ENCODE measurements around the gene ASNS.
"Not testable (repeated sequence)": the region's sequence is repeated elsewhere in the genome, so short reads cannot be mapped to it uniquely, and the experiment has no call there.

ASNS gene, protein sequence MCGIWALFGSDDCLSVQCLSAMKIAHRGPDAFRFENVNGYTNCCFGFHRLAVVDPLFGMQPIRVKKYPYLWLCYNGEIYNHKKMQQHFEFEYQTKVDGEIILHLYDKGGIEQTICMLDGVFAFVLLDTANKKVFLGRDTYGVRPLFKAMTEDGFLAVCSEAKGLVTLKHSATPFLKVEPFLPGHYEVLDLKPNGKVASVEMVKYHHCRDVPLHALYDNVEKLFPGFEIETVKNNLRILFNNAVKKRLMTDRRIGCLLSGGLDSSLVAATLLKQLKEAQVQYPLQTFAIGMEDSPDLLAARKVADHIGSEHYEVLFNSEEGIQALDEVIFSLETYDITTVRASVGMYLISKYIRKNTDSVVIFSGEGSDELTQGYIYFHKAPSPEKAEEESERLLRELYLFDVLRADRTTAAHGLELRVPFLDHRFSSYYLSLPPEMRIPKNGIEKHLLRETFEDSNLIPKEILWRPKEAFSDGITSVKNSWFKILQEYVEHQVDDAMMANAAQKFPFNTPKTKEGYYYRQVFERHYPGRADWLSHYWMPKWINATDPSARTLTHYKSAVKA

DNA sequence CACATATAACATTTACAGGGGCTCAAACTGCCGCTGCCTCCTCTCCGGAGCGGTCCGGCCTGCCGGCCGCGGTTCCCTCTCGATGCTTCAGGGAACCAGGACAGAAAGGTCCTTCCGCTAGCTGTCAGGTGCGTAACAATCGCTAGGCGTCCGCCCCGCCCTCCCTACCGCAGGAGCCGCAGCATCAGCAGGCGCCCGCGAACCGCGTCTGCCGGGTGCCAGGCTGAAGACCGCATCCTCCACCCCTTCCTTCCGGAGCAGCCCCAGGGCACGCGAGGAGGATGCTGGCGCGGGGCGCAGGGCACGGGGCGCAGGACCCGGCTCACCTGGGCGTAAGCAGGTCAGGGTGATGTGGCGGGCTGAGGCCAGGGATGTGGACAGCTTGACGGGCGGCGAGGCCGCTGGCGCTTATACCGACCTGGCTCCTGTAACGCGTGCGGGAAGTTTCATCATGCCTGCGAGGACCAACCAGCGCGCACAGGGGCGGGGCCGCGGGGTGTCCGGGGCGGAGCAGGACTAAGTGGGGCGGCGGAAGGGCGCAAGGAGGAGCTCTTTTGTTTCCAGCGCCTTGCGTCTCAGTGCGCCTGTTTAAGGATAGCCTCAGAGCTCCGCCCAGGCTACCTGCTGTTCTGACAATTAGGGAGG lies at the start of gene ASNS:
Gene ASNS, minus strand, starts transcription at position 384 of the 645 bp plus-strand sequence. CDS start 3,252 bp downstream, outside the sequence.
- peak; percentile 91 for DNase-seq (ENCODE audit: low spot score)

DNA sequence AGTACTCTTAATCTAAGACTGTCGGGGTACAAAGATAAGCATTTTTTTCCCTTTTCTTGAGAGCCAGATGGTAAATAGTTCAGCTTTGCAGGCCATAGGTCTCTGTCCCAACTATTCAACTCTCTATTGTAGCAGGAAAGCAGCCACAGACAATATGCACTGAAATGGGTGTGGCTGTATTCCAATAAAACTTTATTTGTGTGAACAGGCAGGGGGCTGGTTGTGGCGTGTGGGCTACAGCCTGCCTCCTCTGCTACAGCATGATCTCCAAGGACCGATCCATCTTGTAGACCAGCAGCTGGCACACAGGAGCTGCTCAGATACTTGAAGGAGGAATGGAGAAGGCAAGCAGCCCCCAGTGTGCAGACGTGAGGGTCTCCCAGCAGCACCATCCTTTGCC lies 49.0 kb upstream of the ASNS start:
- not testable (repeated sequence) for DNase-seq (ENCODE audit: low spot score)

GRCh38 chr7:97915267-97915666 lies 43.1 kb upstream of the ASNS start:
- not testable (repeated sequence) for DNase-seq (ENCODE audit: low spot score)

DNA sequence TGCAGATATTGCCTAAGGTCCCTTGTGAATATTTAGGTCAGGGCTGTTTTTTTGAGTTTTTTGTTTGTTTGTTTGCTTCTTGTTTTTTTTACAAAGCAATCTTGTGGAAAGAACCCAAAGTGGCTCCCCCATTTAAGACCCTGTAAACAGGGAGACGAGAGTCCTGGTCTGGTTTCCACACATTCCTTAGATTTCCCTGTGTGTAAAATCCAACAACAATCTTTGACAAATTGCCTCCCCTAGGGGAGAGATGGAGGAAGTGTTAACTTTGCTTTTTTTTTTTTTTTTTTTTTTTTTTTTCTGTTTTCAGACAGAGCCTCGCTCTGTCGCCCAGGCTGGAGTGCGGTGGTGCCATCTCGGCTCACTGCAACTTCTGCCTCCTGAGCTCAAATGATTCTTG lies 40.1 kb upstream of the ASNS start:
- DNase-seq (ENCODE audit: low spot score): not testable (repeated sequence)

DNA sequence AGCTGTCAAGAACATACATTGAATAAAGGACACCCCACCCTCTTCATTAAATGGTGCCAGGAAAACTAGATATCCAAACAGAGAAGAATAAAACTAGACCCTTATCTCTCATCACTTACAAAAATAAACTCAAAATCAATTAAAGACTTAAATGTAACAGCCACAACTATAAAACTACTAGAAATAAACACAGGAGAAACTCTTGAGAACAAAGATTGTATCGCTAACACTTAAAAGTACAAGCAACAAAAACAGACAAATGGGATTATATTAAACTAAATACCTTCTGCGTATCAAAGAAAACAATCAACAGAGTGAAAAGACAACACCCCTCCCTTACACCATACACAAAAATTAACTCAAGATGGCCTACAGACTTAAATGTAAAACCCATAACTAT lies 24.7 kb upstream of the ASNS start:
- DNase-seq (ENCODE audit: low spot score): not testable (repeated sequence)

- DNase-seq (ENCODE audit: low spot score): not testable (repeated sequence)
These were observed 19.5 kb upstream of the ASNS start for GRCh38 chr7:97891721-97892120.

DNA sequence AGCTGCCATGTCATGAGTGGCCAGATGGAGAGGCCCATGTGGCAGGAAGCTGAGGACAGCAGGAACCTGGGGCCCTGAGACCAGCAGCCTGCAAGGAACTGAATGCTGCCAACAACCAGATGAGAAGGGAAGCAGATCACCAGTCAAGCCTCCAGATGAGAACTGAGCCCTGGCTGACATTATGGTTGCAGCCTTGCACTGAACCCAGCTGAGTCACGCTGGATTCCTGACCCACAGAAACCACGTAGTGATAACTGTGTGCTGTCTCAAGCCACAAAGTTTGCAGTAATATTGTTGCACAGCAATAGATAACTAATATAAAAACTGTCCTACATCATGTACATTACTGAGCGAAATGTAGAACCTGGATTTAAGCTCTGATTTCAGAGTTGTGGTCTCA lies 7.3 kb upstream of the ASNS start:
- DNase-seq (ENCODE audit: low spot score): not testable (repeated sequence)

- DNase-seq (ENCODE audit: low spot score): not testable (repeated sequence)
These were observed 2.7 kb upstream of the ASNS start for GRCh38 chr7:97874894-97875293.

GRCh38 chr7:97873606-97874005 lies 1.4 kb upstream of the ASNS start:
- DNase-seq (ENCODE audit: low spot score): no peak

GRCh38 chr7:97871659-97872024 lies 566 bp downstream of the ASNS start:
- DNase-seq (ENCODE audit: low spot score): peak; percentile 9

- DNase-seq (ENCODE audit: low spot score): no peak
These were observed 3.4 kb downstream of the ASNS start for GRCh38 chr7:97868788-97869187.

GRCh38 chr7:97868314-97868713 lies 3.9 kb downstream of the ASNS start:
- no peak for DNase-seq (ENCODE audit: low spot score)

- no peak for DNase-seq (ENCODE audit: low spot score)
These were observed 7.1 kb downstream of the ASNS start for GRCh38 chr7:97865104-97865503.

GRCh38 chr7:97859606-97860204 lies 12.5 kb downstream of the ASNS start:
- no peak for DNase-seq (ENCODE audit: low spot score)

DNA sequence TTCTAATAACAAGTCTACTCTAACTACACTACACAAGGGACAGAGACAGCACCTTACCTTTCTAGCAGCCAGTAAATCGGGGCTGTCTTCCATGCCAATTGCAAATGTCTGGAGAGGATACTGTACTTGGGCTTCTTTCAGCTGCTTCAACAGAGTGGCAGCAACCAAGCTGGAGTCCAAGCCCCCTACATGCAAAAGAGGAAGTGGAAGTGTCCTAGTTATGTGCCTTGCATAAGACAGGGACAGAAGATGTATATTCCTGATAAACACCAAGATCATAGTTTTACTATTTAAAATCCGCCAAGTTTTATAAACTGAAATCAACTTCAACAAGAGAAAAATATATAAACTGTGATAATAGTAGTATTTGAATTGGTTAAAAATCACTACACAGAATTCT lies 14.0 kb downstream of the ASNS start:
- no peak for DNase-seq (ENCODE audit: low spot score)

DNA sequence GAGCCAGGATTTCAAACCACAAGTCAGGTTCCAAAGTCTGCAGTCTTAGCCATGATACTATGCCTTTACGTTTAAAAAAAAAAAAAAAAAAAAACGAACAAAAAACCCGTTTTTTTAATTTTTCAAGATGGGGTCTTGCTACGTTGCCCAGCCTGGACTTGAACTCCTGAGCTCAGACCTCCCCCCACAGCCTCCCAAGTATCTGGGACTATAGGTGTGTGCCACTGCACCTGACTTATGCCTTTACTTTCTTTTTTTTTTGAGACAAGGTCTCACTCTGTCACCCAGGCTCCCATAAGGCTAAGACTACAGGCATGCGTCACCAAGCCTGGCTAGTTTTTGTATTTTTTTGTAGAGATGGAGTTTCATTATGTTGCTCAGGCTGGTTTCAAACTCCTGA lies 14.7 kb downstream of the ASNS start:
- no peak for DNase-seq (ENCODE audit: low spot score)

DNA sequence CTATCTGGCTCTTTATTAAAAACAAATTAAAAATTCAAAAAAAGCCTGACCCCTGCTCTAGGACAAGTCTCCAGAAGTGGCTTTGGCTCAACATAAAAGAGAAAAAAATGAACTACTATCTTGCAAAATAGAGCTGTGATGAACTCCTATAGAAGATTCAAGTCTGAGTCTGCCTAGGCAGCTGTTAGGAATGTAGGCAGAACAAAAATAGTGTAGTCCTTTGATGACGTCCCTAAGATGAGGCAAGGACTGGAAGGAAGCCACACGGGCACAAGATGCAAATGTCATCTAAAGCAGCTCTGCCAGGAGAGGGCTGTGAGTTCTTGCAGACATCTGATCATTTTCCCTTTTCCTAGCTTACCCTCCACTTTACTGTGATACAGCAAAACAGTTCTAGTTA lies 20.5 kb downstream of the ASNS start:
- no peak for DNase-seq (ENCODE audit: low spot score)

GRCh38 chr7:97850262-97851031 lies 21.8 kb downstream of the ASNS start:
- not testable (repeated sequence) for DNase-seq (ENCODE audit: low spot score)

DNA sequence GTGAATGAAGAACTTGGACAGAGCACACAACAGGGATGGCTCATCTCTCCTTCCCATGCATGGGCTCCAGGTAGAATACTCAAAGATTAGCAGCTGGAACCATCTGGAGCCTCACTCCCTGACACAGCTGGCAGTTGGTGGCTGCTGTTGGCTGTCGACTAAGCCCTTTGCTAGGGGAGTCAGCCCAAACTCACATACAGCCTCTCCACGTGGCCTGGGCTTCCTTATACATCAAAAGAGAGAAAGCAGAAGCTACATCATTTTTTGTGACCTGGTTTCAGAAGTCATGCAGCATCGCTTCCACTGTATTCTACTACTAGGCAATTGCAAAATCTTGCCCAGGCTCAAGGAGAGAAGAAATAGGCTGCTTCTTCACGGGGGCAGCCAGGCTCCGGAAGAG lies 24.4 kb downstream of the ASNS start:
- DNase-seq (ENCODE audit: low spot score): no peak

- DNase-seq (ENCODE audit: low spot score): no peak
These were observed 25.3 kb downstream of the ASNS start for GRCh38 chr7:97846945-97847344.

GRCh38 chr7:97845622-97846203 lies 26.5 kb downstream of the ASNS start:
- peak; percentile 15 for DNase-seq (ENCODE audit: low spot score)

GRCh38 chr7:97844036-97844435 lies 28.2 kb downstream of the ASNS start:
- no peak for DNase-seq (ENCODE audit: low spot score)

Data from putamen (tissue), 1 donor.